HepG2 (cell line): Measurements from ENCODE around the gene COX10. TPM values are rescaled to one million over a fixed set of nuclear protein-coding genes. Genes with fewer than 3 reads are reported as not detected.

Experiments
- ATAC-seq: fragments of 200-7000 bp; cut with Tn5 transposase; 3 replicates; pipeline ENCODE4 v1.9.1; 2020; ENCODE audit warnings: mild to moderate bottlenecking, moderate library complexity
- BruUV-seq: library from RNA; stranded (reverse); fragments of 400-500 nt; replicated peaks from 2 replicates; lab custom pipeline; 2021; lab: Mats Ljungman, UMichigan
- CTCF ChIA-PET: fragments of 300-600 bp; formaldehyde crosslinking; extraction: SDS; loops from one replicate; lab custom pipeline; 2021; ENCODE audit warnings: low total read pairs, inconsistent platforms, low intra/inter-chr PET ratio; lab: Yijun Ruan, JAX
- POLR2A ChIA-PET: fragments of 350-600 bp; sonication (Branson Sonifier 250); formaldehyde crosslinking; loops from one replicate; lab custom pipeline; 2020; ENCODE audit warnings: antibody characterized with exemption, inconsistent platforms; lab: Yijun Ruan, JAX
- DNase-seq: peaks from one replicate; pipeline ENCODE4 v3.0.0-alpha.2; 2015; ENCODE audit warnings: low spot score
- FAIRE-seq: peaks from 3 replicates; lab custom pipeline; 2011; peaks lifted over from hg19 to GRCh38; lab: Jason Lieb, UNC
- H2AFZ ChIP-seq: one replicate; pipeline ENCODE4 v1.6.1; 2011; ENCODE audit warnings: low read length, inconsistent platforms
- H3K27ac ChIP-seq: fragments of 300-600 bp; 3 replicates; pipeline ENCODE4 v1.8.0; 2011; ENCODE audit warnings: mixed run types, mild to moderate bottlenecking, mixed read lengths, low read length, inconsistent platforms; ENCODE audit not compliant: insufficient read depth; ENCODE audit errors: extremely low read length
- H3K27me3 ChIP-seq, 2 experiments: fragments of 200-600 bp in 1 of 2; 2 replicates in 1 of 2; 3 replicates in 1 of 2; pipeline versions ENCODE4 v1.6.0 to v1.8.0; 2011; ENCODE audit warnings: low read length in 2 of 2, mild to moderate bottlenecking in 2 of 2, moderate library complexity in 2 of 2, inconsistent platforms in 1 of 2; ENCODE audit not compliant: insufficient read depth in 2 of 2, control insufficient read depth in 1 of 2
- H3K36me3 ChIP-seq, 2 experiments: fragments of 200-600 bp in 1 of 2; replicated peaks in 1 of 2; 2 replicates in 1 of 2; 3 replicates in 1 of 2; pipeline versions ENCODE4 v1.5.1 to v1.8.0; 2011; ENCODE audit warnings: low read length in 2 of 2, inconsistent platforms in 1 of 2; ENCODE audit not compliant: insufficient read depth in 2 of 2, control insufficient read depth in 1 of 2
- H3K4me1 ChIP-seq: 2 replicates; pipeline ENCODE4 v1.5.1; 2012; ENCODE audit warnings: low read length, inconsistent platforms; ENCODE audit not compliant: insufficient read depth
- H3K4me2 ChIP-seq: 2 replicates; pipeline ENCODE4 v1.6.0; 2011; ENCODE audit warnings: low read depth, low read length, inconsistent platforms
- H3K4me3 ChIP-seq, 3 experiments: fragments of 200-600 bp in 1 of 3; sonication (generic), shearing (Covaris generic) in 1 of 3; replicated peaks in 1 of 3; 2 replicates each; pipeline ENCODE4 v1.5.1; 2011 to 2016; ENCODE audit warnings: low read length in 3 of 3, inconsistent platforms in 2 of 3, low read depth in 2 of 3, mild to moderate bottlenecking in 2 of 3, control low read depth in 1 of 3, mixed read lengths in 1 of 3; ENCODE audit not compliant: insufficient read depth in 1 of 3
- H3K79me2 ChIP-seq: one replicate; pipeline ENCODE4 v1.6.1; 2011; ENCODE audit warnings: low read length, inconsistent platforms; ENCODE audit not compliant: insufficient read depth
- H3K9ac ChIP-seq: 2 replicates; pipeline ENCODE4 v1.6.0; 2011; ENCODE audit warnings: mild to moderate bottlenecking, low read depth, low read length, inconsistent platforms; ENCODE audit not compliant: insufficient read depth
- H3K9me3 ChIP-seq: 2 replicates; pipeline ENCODE4 v1.5.1; 2012; ENCODE audit warnings: mild to moderate bottlenecking, low read length
- H4K20me1 ChIP-seq: 2 replicates; pipeline ENCODE4 v1.6.0; 2011; ENCODE audit warnings: inconsistent platforms, mild to moderate bottlenecking, low read length, moderate library complexity; ENCODE audit not compliant: insufficient read depth
- ATM ChIP-seq: fragments of 450-650 bp; IDR thresholded peaks from 2 replicates; pipeline ENCODE4 v1.7.1; 2017; ENCODE audit warnings: mild to moderate bottlenecking, borderline replicate concordance
- CEBPG ChIP-seq: IDR thresholded peaks from 2 replicates; pipeline ENCODE4 v1.6.1; 2016
- CHD4 ChIP-seq: fragments of 200-600 bp; sonication (generic); IDR thresholded peaks from 2 replicates; pipeline ENCODE4 v1.7.0; 2017; ENCODE audit warnings: mild to moderate bottlenecking, low read length, borderline replicate concordance
- FOXK1 ChIP-seq: sonication (generic); formaldehyde crosslinking; IDR thresholded peaks from 2 replicates; pipeline ENCODE4 v1.4.0; 2020; ENCODE audit warnings: low read depth, missing genetic modification reagents, borderline replicate concordance
- FUBP1 ChIP-seq: sonication (generic); formaldehyde crosslinking; IDR thresholded peaks from 2 replicates; pipeline ENCODE4 v1.5.1; 2020; ENCODE audit warnings: missing genetic modification reagents, mild to moderate bottlenecking, borderline replicate concordance
- KLF15 ChIP-seq: sonication (generic); formaldehyde crosslinking; IDR thresholded peaks from 2 replicates; pipeline ENCODE4 v1.8.1; 2023; ENCODE audit warnings: borderline replicate concordance, mild to moderate bottlenecking, inconsistent platforms, missing genetic modification reagents, mixed read lengths
- KLF16 ChIP-seq, 2 experiments: sonication (generic) in 1 of 2; formaldehyde crosslinking in 1 of 2; IDR thresholded peaks; 2 replicates each; pipeline versions ENCODE4 v1.6.1 to v1.8.0; 2016 to 2023; ENCODE audit warnings: missing genetic modification reagents in 2 of 2, missing compliant biosample characterization in 1 of 2
- MEF2D ChIP-seq: sonication (generic); formaldehyde crosslinking; IDR thresholded peaks from 2 replicates; pipeline ENCODE4 v1.5.1; 2020; ENCODE audit warnings: mild to moderate bottlenecking, missing genetic modification reagents
- MIXL1 ChIP-seq: IDR thresholded peaks from 2 replicates; pipeline ENCODE4 v1.6.1; 2016
- NFYB ChIP-seq: sonication (generic); formaldehyde crosslinking; IDR thresholded peaks from 2 replicates; pipeline ENCODE4 v1.4.0; 2020; ENCODE audit warnings: missing genetic modification reagents
- PHF21A ChIP-seq: sonication (generic); formaldehyde crosslinking; IDR thresholded peaks from 2 replicates; pipeline ENCODE4 v1.5.0; 2020; ENCODE audit warnings: mild to moderate bottlenecking, missing genetic modification reagents
- REXO4 ChIP-seq: sonication (generic); formaldehyde crosslinking; IDR thresholded peaks from 2 replicates; pipeline ENCODE4 v1.8.0; 2022; ENCODE audit warnings: missing genetic modification reagents, mild to moderate bottlenecking, borderline replicate concordance
- RXRA ChIP-seq: sonication (generic); formaldehyde crosslinking; IDR thresholded peaks from 2 replicates; pipeline ENCODE4 v1.5.1; 2020; ENCODE audit warnings: missing genetic modification reagents
- TEAD2 ChIP-seq: sonication (generic); formaldehyde crosslinking; IDR thresholded peaks from 2 replicates; pipeline ENCODE4 v1.9.0; 2021; ENCODE audit warnings: missing genetic modification reagents
- TFE3 ChIP-seq: IDR thresholded peaks from 2 replicates; pipeline ENCODE4 v1.6.1; 2016
- ZNF124 ChIP-seq: sonication (generic); formaldehyde crosslinking; IDR thresholded peaks from 2 replicates; pipeline ENCODE4 v1.4.0; 2020; ENCODE audit warnings: missing genetic modification reagents
- ZNF138 ChIP-seq: sonication (generic); formaldehyde crosslinking; IDR thresholded peaks from 2 replicates; pipeline ENCODE4 v1.5.0; 2020; ENCODE audit warnings: mild to moderate bottlenecking, low read depth, missing genetic modification reagents
- ZNF281 ChIP-seq: sonication (generic); formaldehyde crosslinking; IDR thresholded peaks from 2 replicates; pipeline ENCODE4 v1.4.0; 2020; ENCODE audit warnings: missing genetic modification reagents, borderline replicate concordance
- ZNF333 ChIP-seq: sonication (generic); formaldehyde crosslinking; IDR thresholded peaks from 2 replicates; pipeline ENCODE4 v1.4.0; 2020; ENCODE audit warnings: mild to moderate bottlenecking, missing genetic modification reagents, borderline replicate concordance
- ZNF788 ChIP-seq: sonication (generic); formaldehyde crosslinking; IDR thresholded peaks from 2 replicates; pipeline ENCODE4 v1.5.0; 2020; ENCODE audit warnings: mild to moderate bottlenecking, missing genetic modification reagents, borderline replicate concordance
- WGBS: methylation state at CpG from one replicate; pipeline ENCODE4 v1.1.6; 2017; ENCODE audit warnings: low lambda C conversion rate; 5-methylcytosine and 5-hydroxymethylcytosine counted together
- in situ Hi-C: cut with HindIII; loops from 2 replicates; pipeline ENCODE4 v1.10.0; 2017; ENCODE audit warnings: low pct_unique_long_range_greater_than_20kb; ENCODE audit not compliant: extremely low pct_ligation_motif_present
- intact Hi-C: fragments of 100-400 bp; cut with micrococcal nuclease; formaldehyde crosslinking; loops from one replicate; pipeline ENCODE4 v1.10.0; 2022; ENCODE audit not compliant: unreplicated experiment
- polyA plus RNA-seq, 8 experiments: library from polyadenylated mRNA; depleted of rRNA in 3 of 8; stranded (reverse) in 7 of 8; unstranded in 1 of 8; fragments of >200 nt; fragmentation: Illumina TruSeq in 4 of 8; extraction: Trizol in 4 of 8; gene quantifications; 2 replicates each; pipeline versions ENCODE4 v1.2.1 to v1.2.3, GENCODE V29; 2011 to 2016; ENCODE audit warnings: low read depth in 4 of 8, missing spikeins in 1 of 8, mixed read lengths in 1 of 8; ENCODE audit not compliant: insufficient read depth in 1 of 8
- total RNA-seq, 5 experiments: library from RNA; depleted of rRNA; stranded (reverse); fragments of >200 nt; fragmentation: Illumina TruSeq; extraction: Trizol; gene quantifications; 2 replicates each; pipeline ENCODE4 v1.2.3, GENCODE V29; 2016; ENCODE audit warnings: low read depth in 1 of 5

The COX10 gene
- total and polyA plus RNA-seq, 2 of the 13 experiments (the other 11 are each of a cell fraction or from before 2014, with no cell fraction given): 13.9 to 20.1 TPM

GRCh38 chr17:14072881-14073280 is 3.6 kb downstream of the COX10 start (continued):
- TF ChIP-seq TFE3: no peak
- TF ChIP-seq NFYB: no peak

GRCh38 chr17:14078027-14078426 is 8.7 kb downstream of the COX10 start:
- H4K20me1 ChIP-seq: no peaks in the 10 kb centered on the region
- H3K27ac ChIP-seq: no peak overlapping the region
- H2AFZ ChIP-seq: no peak overlapping the region
- no peak overlapping the region for H3K9ac ChIP-seq
- ChIA-PET POLR2A (no interaction called here), CTCF (no interaction called here)
- WGBS: 94% methylated on average over 3 of the region's 3 CpGs
- ATAC-seq: no peak
- H3K79me2 ChIP-seq: peaks cover 5% of the 10 kb centered on the region
- no peak overlapping the region for H3K4me2 ChIP-seq
- intact Hi-C loops (loop anchor here (10.0 kb wide), 1 partner anchor 483 kb away; no protein-coding TSS in a partner anchor), in situ Hi-C loops (no loop called here)
- H3K4me3 ChIP-seq: no peak overlapping the region
- no peaks in the 10 kb centered on the region for H3K27me3 ChIP-seq
- H3K4me1 ChIP-seq: no peaks in the 10 kb centered on the region
- H3K9me3 ChIP-seq: no peaks in the 10 kb centered on the region
- no peak for FAIRE-seq
- no TSS peak for BruUV-seq
- no peak for DNase-seq
- H3K36me3 ChIP-seq: peaks cover 14 to 47% of the 10 kb centered on the region in 2 experiments
- TF ChIP-seq ZNF124 (CRISPR knock-in tag): no peak
- TF ChIP-seq MIXL1 (CRISPR knock-in tag): no peak
- TF ChIP-seq FOXK1 (CRISPR knock-in tag): no peak
- no peak for TF ChIP-seq KLF15 (CRISPR knock-in tag)
- TF ChIP-seq ZNF333: no peak
- no peak for TF ChIP-seq KLF16 (CRISPR knock-in tag; IDR thresholded peaks at IDR 0.05)
- no peak for TF ChIP-seq ZNF281
- no peak for TF ChIP-seq ZNF138 (CRISPR knock-in tag)
- TF ChIP-seq CHD4: no peak
- no peak for TF ChIP-seq ZNF788 (CRISPR knock-in tag)
- TF ChIP-seq FUBP1 (CRISPR knock-in tag): no peak
- no peak for TF ChIP-seq MEF2D (CRISPR knock-in tag)
- no peak for TF ChIP-seq REXO4
- no peak for TF ChIP-seq CEBPG (CRISPR knock-in tag)
- TF ChIP-seq ATM: no peak
- TF ChIP-seq PHF21A (CRISPR knock-in tag): no peak
- no peak for TF ChIP-seq RXRA (CRISPR knock-in tag)
- TF ChIP-seq TEAD2: no peak
